Activated CD4-positive, alpha-beta memory T cell treated with anti-CD3 and anti-CD28 coated beads for 36 hours (primary cell): Measurements from ENCODE around the gene ZMYND19. TPM values are rescaled to one million over a fixed set of nuclear protein-coding genes. Genes with fewer than 3 reads are reported as not detected.

Experiments
- CTCF ChIA-PET: fragments of 350-600 bp; sonication (Branson Sonifier 250); formaldehyde crosslinking; loops from one replicate; lab custom pipeline; 2021; ENCODE audit warnings: antibody characterized with exemption, inconsistent platforms; lab: Charles Lee
- POLR2A ChIA-PET: fragments of 350-600 bp; sonication (Branson Sonifier 250); formaldehyde crosslinking; loops from one replicate; lab custom pipeline; 2021; ENCODE audit warnings: antibody characterized with exemption; lab: Charles Lee
- DNase-seq: peaks from one replicate; pipeline ENCODE4 v3.0.0-alpha.2; 2020
- H3K27ac Mint-ChIP-seq: one replicate; pipeline ENCODE4 v1.8.0; 2021; ENCODE audit warnings: mixed read lengths
- H3K27me3 Mint-ChIP-seq: one replicate; pipeline ENCODE4 v1.8.0; 2021; ENCODE audit warnings: mixed read lengths
- H3K36me3 Mint-ChIP-seq: one replicate; pipeline ENCODE4 v1.8.0; 2021; ENCODE audit warnings: mixed read lengths
- H3K4me1 Mint-ChIP-seq: one replicate; pipeline ENCODE4 v1.8.0; 2021; ENCODE audit warnings: low read depth, mixed read lengths
- H3K4me3 Mint-ChIP-seq: one replicate; pipeline ENCODE4 v1.8.0; 2021; ENCODE audit warnings: mild to moderate bottlenecking, mixed read lengths
- H3K9me3 Mint-ChIP-seq: one replicate; pipeline ENCODE4 v1.8.0; 2021; ENCODE audit warnings: mixed read lengths
- intact Hi-C: fragments of 100-400 bp; cut with micrococcal nuclease; formaldehyde crosslinking; loops from one replicate; pipeline ENCODE4 v1.15.1; 2023
- total RNA-seq, 2 experiments: library from RNA; stranded (reverse); gene quantifications; one replicate each; pipeline ENCODE4 v1.2.3, GENCODE V29; 2021

Gene ZMYND19
- total RNA-seq, 2 experiments from 2014 or later = 39.7 to 42.6 TPM

DNA sequence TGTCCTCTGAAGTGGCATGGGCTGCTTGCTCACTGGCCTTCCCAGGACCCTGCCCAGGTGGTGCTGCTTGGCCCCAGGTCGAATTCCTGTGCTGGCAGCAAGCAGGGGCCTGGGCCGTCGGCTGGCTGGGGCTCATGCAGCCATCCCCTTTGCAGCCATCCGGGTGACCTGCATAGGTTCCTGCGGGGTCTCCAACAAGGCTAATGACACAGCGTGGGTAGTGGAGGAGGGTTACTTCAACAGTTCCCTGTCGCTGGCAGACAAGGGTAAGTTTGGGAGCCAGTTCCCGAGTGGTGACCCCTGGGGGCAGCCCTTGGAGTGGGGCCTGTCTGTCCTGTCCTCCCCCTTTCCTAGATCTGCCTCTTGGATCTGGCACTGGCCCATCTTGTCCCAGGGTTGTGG, 22.4 kb upstream of the ZMYND19 start:
- intact Hi-C loops = no loop called here
- CTCF ChIA-PET = no interaction called here
- no peaks in the 10 kb centered on the region for H3K9me3 Mint-ChIP-seq

GRCh38 chr9:137611623-137612609, 21.6 kb upstream of the ZMYND19 start:
- ChIA-PET CTCF (no interaction called here), POLR2A (no interaction called here)
- intact Hi-C loops = no loop called here
- no peak overlapping the region for H3K4me3 Mint-ChIP-seq
- H3K27ac Mint-ChIP-seq = peak overlapping the region; percentile 70
- H3K9me3 Mint-ChIP-seq = no peaks in the 10 kb centered on the region
- no peaks in the 10 kb centered on the region for H3K27me3 Mint-ChIP-seq
- peak; percentile 71 for DNase-seq
- H3K36me3 Mint-ChIP-seq = peaks cover 3% of the 10 kb centered on the region
- peaks cover 29% of the 10 kb centered on the region for H3K4me1 Mint-ChIP-seq

More for the DNA sequence above, 22.4 kb upstream of the ZMYND19 start:
- H3K36me3 Mint-ChIP-seq = peaks cover 6% of the 10 kb centered on the region
- DNase-seq = no peak
- H3K4me1 Mint-ChIP-seq = peaks cover 28% of the 10 kb centered on the region
- no peaks in the 10 kb centered on the region for H3K27me3 Mint-ChIP-seq
- no peak overlapping the region for H3K4me3 Mint-ChIP-seq
- H3K27ac Mint-ChIP-seq = no peak overlapping the region
- POLR2A ChIA-PET = no interaction called here

- no peak overlapping the region for H3K4me3 Mint-ChIP-seq
- H3K27me3 Mint-ChIP-seq = no peaks in the 10 kb centered on the region
- no peak for DNase-seq
- no peak overlapping the region for H3K27ac Mint-ChIP-seq
- no peaks in the 10 kb centered on the region for H3K9me3 Mint-ChIP-seq
- intact Hi-C loops = no loop called here
- CTCF ChIA-PET = no interaction called here
- POLR2A ChIA-PET = interaction anchor here (1.3 kb wide), 1 partner anchor 8 kb away, joined by 4 read pairs; the partner anchor contains the start of gene EHMT1
- H3K36me3 Mint-ChIP-seq = peaks cover 3% of the 10 kb centered on the region
- H3K4me1 Mint-ChIP-seq = peaks cover 30% of the 10 kb centered on the region
These were observed 20.6 kb upstream of the ZMYND19 start for GRCh38 chr9:137610944-137611343.

DNA sequence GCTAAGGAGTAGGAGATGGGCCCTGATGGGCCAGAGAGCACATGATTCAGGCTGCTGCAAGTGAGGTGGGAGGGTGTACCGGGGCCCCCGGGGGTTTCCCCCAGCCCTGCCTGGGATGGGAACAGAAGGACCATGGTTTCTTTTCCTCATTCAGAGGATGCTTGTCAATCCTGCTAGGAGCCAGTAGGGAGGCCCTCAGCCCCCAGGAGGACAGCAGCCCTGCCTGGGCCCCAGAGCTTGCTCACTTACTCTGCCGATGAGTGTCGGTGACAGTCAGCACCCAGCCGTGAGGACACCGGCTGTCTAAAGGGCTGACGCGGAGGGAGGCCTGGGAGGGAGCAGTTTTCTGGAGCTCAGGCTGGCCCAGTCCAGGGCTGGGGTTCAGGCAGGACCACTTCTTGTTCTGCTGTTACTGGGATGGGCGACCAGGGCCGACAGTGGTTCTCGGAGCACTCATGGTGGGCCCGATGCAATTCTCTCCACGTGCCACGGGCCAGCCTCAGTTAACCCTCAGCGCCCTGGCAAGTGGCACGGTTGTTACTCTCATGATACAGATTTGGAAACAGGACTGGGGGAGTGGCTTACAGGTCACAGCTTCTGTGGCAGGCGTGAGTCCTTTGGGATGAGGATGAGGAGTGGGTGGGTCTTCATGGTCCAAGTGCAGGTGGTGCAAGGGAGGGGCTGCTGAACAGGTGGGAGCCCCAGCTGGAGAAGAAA, 17.0 kb upstream of the ZMYND19 start:
- H3K27me3 Mint-ChIP-seq = no peaks in the 10 kb centered on the region
- no peak overlapping the region for H3K27ac Mint-ChIP-seq
- intact Hi-C loops = loop anchor here (10.0 kb wide), 1 partner anchor 1362 kb away; the partner anchor contains the start of gene QSOX2
- peak; percentile 27 for DNase-seq
- no peaks in the 10 kb centered on the region for H3K9me3 Mint-ChIP-seq
- H3K4me1 Mint-ChIP-seq = peaks cover 32% of the 10 kb centered on the region
- peak overlapping the region; percentile 78 for H3K4me3 Mint-ChIP-seq
- ChIA-PET CTCF (no interaction called here), POLR2A (no interaction called here)
- no peaks in the 10 kb centered on the region for H3K36me3 Mint-ChIP-seq

DNA sequence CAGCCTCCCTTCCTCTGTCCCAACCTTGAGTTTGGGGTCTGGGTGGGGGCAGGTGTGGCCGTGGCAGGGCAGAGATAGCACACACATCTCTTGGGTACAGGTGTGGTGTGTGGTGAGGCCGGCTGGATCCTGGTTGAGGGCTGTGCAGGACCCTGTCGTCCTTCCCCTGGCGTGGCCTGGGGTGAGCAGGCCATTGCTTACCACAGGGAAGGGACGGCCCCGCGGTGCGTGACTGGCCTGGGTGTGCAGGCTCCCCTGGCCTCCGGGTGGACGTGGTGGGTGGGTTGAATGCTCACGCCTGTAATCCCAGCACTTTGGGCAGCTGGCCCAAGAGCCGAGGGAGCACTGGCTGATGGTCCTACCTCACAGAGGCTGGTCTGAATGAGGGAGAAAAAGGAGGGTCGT, 16.4 kb upstream of the ZMYND19 start:
- CTCF ChIA-PET = no interaction called here
- no peak for DNase-seq
- Mint-ChIP-seq H3K4me1 (peaks cover 26% of the 10 kb centered on the region), H3K9me3 (no peaks in the 10 kb centered on the region), H3K27me3 (no peaks in the 10 kb centered on the region), H3K4me3 (peak overlapping the region; percentile 78), H3K36me3 (no peaks in the 10 kb centered on the region), H3K27ac (peak overlapping the region; percentile 28)
- intact Hi-C loops = loop anchor here (10.0 kb wide), 1 partner anchor 1362 kb away; the partner anchor contains the start of gene QSOX2
- POLR2A ChIA-PET = no interaction called here

DNA sequence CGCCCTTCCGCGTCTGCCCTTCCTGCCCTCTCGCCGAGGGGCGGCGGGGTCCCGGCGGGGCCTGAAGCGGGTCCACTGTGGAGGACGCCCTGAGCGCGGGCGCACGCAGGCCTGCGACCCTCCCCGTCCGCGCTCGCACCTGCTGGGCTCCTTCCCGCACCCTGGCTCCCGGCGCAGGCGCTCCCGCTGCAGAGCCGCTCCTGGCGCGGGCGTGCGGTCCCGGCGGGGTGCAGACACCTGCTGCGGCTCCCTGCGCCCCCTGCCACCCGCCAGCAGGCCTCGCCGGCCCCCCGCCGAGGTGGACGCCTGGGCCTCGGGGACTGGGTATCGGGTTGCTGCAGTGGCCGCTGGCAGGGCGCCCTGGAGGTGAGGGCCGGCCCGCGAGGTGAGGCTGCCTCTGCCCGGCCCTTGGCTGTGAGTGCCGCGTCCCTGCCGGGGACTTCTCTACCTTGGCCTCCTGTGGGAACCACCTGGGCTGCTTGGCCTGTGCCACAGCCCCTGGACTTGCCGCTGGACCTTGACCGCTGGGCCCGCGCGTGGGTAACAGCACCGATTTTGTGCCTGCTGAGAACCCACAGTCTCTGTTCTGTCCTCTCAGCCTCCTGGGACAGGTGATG, 15.8 kb upstream of the ZMYND19 start:
- ChIA-PET CTCF (no interaction called here), POLR2A (no interaction called here)
- Mint-ChIP-seq H3K27me3 (no peaks in the 10 kb centered on the region), H3K4me1 (peaks cover 20% of the 10 kb centered on the region), H3K9me3 (no peaks in the 10 kb centered on the region), H3K27ac (no peak overlapping the region), H3K4me3 (peak overlapping the region; percentile 78), H3K36me3 (no peaks in the 10 kb centered on the region)
- DNase-seq = peak; percentile 38
- intact Hi-C loops = loop anchor here (10.0 kb wide), 1 partner anchor 1361 kb away; the partner anchor contains the start of gene QSOX2

- CTCF ChIA-PET = interaction anchor here (1.0 to 1.2 kb wide), 2 partner anchors 26 to 53 kb away, joined by 3 to 4 read pairs; partner anchors contain the start of genes DPH7 and MRPL41
- peak within 1 kb of the TSS; percentile 78 for H3K4me3 Mint-ChIP-seq
- H3K4me1 Mint-ChIP-seq = peaks cover 20% of the 10 kb centered on the region
- H3K27ac Mint-ChIP-seq = no peak within 1 kb of the TSS
- POLR2A ChIA-PET = no interaction called here
- no peaks in the 10 kb centered on the region for H3K36me3 Mint-ChIP-seq
- H3K9me3 Mint-ChIP-seq = no peaks in the 10 kb centered on the region
- intact Hi-C loops = loop anchor here (1.0 to 10.0 kb wide), 5 partner anchors 13 to 1361 kb away; partner anchors contain the start of genes EXD3, NOXA1, QSOX2 and ZMYND19
- DNase-seq = peak; percentile 96
- H3K27me3 Mint-ChIP-seq = no peaks in the 10 kb centered on the region
These were observed 15.1 kb upstream of the ZMYND19 start, which contains the start of gene ARRDC1 for GRCh38 chr9:137605121-137606004. ARRDC1 (plus strand) TSS chr9:137605686; CDS start chr9:137605718, 32 bp downstream.

- ChIA-PET POLR2A (no interaction called here), CTCF (interaction anchor here (1.0 to 1.2 kb wide), 2 partner anchors 25 to 52 kb away, joined by 3 to 4 read pairs; partner anchors contain the start of genes DPH7 and MRPL41)
- peaks cover 20% of the 10 kb centered on the region for H3K4me1 Mint-ChIP-seq
- H3K27ac Mint-ChIP-seq = no peak overlapping the region
- H3K27me3 Mint-ChIP-seq = no peaks in the 10 kb centered on the region
- H3K4me3 Mint-ChIP-seq = peak overlapping the region; percentile 26
- DNase-seq = no peak
- no peaks in the 10 kb centered on the region for H3K36me3 Mint-ChIP-seq
- no peaks in the 10 kb centered on the region for H3K9me3 Mint-ChIP-seq
- intact Hi-C loops = loop anchor here (1.0 to 10.0 kb wide), 5 partner anchors 14 to 1360 kb away; partner anchors contain the start of genes EXD3, NOXA1, QSOX2 and ZMYND19
These were observed 14.2 kb upstream of the ZMYND19 start for GRCh38 chr9:137604345-137605086.

- peak overlapping the region; percentile 26 for H3K4me3 Mint-ChIP-seq
These were observed 13.6 kb upstream of the ZMYND19 start for GRCh38 chr9:137603879-137604278.

DNA sequence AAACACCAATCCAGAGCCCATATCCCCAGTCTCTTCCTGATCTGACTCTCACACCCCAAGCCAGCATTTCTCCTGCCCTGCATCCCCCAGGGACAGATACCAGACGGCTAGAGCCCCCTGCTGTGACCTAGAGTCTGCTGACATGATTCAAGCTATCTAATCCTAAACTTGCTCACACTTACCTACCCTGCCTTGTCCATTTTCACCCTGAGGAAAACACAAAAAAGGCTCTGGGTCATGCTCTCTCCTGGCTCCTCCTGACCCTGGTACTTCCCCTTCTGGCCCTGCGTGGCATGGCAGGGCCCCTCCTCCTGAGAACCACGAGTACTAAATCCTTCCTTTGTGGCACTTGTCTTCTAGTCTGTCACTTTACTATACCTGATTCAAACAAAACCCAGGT, 12.3 kb upstream of the ZMYND19 start:
- H3K36me3 Mint-ChIP-seq = no peaks in the 10 kb centered on the region
- no peak for DNase-seq
- ChIA-PET CTCF (interaction anchor here (1.1 kb wide), 1 partner anchor 12 kb away, joined by 4 read pairs; the partner anchor contains the start of gene ZMYND19), POLR2A (interaction anchor here (0.8 kb wide), 1 partner anchor 10 kb away, joined by 3 read pairs; no protein-coding TSS in a partner anchor)
- intact Hi-C loops = loop anchor here (10.0 kb wide), 1 partner anchor 1358 kb away; the partner anchor contains the start of gene QSOX2
- H3K27ac Mint-ChIP-seq = no peak overlapping the region
- H3K27me3 Mint-ChIP-seq = no peaks in the 10 kb centered on the region
- peaks cover 20% of the 10 kb centered on the region for H3K4me1 Mint-ChIP-seq
- no peak overlapping the region for H3K4me3 Mint-ChIP-seq
- H3K9me3 Mint-ChIP-seq = no peaks in the 10 kb centered on the region

More at GRCh38 chr9:137603879-137604278, 13.6 kb upstream of the ZMYND19 start:
- ChIA-PET CTCF (interaction anchor here (1.1 kb wide), 1 partner anchor 13 kb away, joined by 4 read pairs; the partner anchor contains the start of gene ZMYND19), POLR2A (no interaction called here)
- no peaks in the 10 kb centered on the region for H3K9me3 Mint-ChIP-seq
- H3K36me3 Mint-ChIP-seq = no peaks in the 10 kb centered on the region
- DNase-seq = no peak
- peaks cover 20% of the 10 kb centered on the region for H3K4me1 Mint-ChIP-seq
- no peak overlapping the region for H3K27ac Mint-ChIP-seq
- H3K27me3 Mint-ChIP-seq = no peaks in the 10 kb centered on the region
- intact Hi-C loops = loop anchor here (10.0 kb wide), 1 partner anchor 1359 kb away; the partner anchor contains the start of gene QSOX2
